ENCODE results near the gene GAK.

GAK gene

DNA sequence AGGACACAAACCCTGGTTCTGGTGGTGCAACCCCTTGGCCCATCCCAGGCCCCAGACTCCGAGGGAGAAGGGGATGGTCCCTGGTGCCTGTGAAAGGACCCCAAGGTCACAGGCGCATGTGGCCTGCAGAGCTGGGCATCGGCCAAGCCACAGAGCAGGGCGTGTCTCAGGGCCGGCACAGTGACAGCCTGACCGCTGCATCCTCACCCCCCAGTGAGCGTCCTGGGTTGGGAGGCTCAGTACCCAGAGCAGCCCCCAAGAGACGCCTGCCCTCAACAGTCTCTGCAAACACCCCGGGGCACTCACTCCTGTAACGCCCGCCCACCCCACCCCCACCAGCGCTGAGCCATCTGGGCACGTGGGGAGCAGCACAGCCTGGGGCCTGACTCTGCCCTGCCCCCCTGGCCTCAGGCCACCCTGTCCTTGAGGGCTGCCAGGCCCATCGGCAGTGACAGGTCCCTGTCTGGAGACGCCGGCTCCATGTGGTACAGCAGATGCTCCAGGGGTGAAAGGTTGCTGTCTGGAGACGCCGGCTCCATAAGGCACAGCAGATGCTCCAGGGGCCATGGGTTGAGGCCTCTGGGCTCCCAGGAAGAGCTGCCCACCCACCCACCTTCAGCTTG, 81.7 kb downstream of the GAK start:
- TF ChIP-seq ZNF274 (IDR thresholded peaks at IDR 0.05; ENCODE audit: low read depth, low read length): no peak

DNA sequence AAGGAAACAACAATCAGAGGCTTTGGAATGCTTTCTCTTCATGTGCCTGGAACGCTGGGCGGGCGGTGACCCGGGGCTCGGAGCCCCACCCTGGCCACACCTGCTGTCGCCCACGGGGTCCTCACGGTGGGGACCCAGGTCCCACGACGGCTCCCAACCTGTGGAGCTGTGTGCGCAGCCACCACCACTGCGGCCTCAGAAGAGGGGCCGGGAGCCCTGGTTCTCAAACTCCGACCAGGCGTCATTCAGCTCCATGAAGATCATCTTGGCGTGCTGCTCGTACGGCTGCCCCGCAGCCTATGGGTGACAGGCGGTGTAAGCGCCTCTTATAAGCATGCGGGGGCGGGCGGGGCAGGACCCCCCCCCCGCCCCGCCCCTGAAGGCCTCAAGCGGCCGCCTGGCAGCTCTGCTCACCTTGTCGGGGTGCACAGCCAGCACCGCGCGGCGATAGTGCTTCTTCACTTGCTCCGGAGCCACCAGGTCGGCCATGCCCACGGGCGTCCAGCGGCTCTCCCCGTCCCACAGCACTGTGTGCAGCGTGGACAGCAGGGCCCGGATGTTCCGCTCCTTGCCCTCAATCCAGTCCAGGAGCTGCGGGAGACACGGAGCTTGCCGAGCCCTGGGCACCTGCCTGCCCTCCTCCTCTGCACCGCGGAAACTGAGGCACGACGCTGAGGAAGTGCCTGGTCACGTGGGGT, 82.5 kb downstream of the GAK start:
- TF ChIP-seq ZNF274 (IDR thresholded peaks at IDR 0.05; ENCODE audit: low read depth, low read length): no peak
- H3K4me3 ChIP-seq (ENCODE audit: low read length): no peak overlapping the region

More for the DNA sequence above, 81.7 kb downstream of the GAK start:
- H3K4me3 ChIP-seq (ENCODE audit: low read length): no peak overlapping the region

DNA sequence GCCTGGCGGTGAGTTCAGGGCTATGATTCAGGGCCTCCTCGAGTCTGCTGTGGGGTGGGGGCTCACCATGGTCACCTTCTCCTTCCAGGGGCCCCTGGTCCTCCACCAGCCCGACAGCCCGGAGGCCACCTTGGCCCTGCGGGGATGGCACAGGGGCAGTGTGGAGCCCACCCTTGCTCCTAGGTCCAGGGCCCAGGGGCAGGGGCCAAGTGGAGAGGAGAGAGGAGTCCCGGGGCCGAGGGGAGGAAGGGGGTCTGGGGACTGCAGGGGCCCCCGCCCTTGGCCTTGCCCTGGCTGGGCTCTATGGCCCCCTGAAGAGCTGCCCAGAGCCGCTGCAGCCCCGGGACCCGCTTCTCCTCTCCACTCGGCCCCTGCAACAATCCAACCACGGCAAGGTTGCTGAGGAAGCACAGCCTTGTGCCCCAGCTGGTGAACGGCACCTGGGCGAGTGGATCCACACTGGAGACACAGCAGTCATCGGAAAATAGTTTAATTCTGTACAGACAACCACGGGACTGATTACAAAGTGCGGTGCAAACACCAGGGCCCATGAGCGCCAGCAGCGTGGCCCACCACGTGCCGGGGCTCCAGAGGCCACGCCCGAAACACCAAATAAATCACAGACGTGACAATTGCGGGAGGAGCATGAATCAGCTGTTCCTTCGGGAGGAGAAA, 83.2 kb downstream of the GAK start:
- H3K4me3 ChIP-seq (ENCODE audit: low read length): no peak overlapping the region
- TF ChIP-seq ZNF274 (IDR thresholded peaks at IDR 0.05; ENCODE audit: low read depth, low read length): no peak

DNA sequence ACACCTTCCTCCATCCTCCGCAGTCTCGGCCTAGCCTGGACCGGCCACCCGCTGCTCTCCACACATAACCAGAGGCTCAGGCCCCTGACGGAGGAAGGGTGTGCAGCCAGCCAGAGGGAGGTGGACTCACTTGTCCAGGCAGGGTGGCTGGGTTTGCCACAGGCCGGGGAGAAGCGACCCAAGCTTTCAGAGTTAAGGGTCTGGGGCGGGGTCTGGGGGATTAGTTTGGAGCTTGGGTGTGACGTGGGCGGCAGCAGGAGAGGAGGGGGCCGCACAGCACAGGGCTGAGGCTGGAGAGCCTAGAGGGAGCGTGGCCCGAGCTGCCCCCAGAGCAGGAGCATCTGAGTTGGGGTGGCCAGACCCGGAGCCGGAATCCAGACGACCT, 83.8 kb downstream of the GAK start:
- TF ChIP-seq ZNF274 (IDR thresholded peaks at IDR 0.05; ENCODE audit: low read depth, low read length): no peak
- H3K4me3 ChIP-seq (ENCODE audit: low read length): no peak overlapping the region

DNA sequence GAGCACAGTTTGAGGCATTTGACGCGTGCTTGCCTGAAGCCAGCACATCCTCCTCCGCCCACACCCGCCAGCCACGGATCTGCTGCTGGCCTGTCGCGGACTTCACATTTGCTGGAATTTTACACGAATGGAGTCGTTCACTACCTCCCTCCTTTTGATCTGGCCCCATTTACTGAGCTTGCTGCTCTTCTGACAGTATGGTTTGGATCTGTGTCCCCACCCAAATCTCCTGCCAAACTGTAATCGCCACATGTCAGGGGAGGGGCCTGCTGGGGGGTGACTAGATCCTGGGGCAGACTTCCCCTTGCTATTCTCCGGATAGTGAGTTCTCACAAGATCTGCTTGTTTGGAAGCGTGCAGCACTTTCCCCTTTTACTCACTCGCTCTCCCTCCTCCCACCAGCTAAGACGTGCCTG, 86.3 kb downstream of the GAK start:
- no peak overlapping the region for H3K4me3 ChIP-seq (ENCODE audit: low read length)
- TF ChIP-seq ZNF274 (IDR thresholded peaks at IDR 0.05; ENCODE audit: low read depth, low read length): no peak

DNA sequence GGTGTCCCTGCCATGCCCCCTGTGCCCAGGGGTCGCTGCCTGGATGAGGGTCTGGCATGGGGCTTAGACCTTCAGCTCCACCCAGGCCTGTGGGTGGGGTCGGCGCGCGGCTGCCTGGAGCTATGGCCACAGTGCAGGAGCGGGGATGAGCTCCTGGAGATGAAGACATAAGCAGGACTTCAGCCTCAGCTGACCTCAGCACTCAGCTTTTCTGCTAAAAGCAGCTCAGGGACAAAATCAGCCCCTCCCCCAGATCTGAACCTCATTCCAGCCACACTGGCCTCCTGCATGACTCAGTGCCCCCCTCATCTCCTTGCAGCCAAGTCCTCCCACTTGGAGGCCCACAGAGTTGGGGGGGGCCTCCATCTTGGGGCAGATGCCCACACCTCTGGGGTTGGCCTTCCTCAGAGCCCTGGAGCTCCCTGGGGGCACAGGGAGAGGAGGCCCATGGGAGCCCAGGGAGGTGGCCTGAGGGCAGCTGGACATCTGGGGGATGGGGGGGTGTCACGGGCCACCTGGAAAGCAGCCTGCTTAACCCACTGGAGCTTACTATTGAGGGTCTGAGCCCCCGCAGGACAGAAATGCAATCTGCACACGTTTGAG, 86.8 kb downstream of the GAK start:
- TF ChIP-seq ZNF274 (IDR thresholded peaks at IDR 0.05; ENCODE audit: low read depth, low read length): no peak
- H3K4me3 ChIP-seq (ENCODE audit: low read length): no peak overlapping the region

DNA sequence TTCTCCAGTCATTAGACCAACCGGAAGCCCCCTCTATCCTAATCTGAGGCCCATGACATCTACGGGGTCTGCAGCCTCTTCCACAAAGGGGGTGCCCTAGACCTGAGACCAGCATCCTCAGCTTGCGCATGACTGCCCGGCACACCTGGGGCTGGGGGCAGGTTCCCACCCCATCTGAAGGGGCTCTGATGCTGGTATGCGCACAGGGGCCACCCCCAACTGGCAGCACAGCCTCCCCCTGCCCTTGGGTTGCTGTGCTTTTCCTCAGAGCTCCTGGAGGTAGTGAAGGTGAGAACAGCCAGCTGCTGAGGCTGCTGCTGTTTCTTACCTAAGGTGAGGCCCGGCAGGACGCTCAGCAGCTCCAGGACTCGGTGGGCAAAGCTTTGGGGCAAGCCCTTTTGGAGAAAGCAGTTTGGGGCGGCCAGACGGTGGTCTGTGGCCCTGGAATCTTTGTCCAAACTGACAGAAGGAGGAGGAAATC, 87.3 kb downstream of the GAK start:
- no peak overlapping the region for H3K4me3 ChIP-seq (ENCODE audit: low read length)
- TF ChIP-seq ZNF274 (IDR thresholded peaks at IDR 0.05; ENCODE audit: low read depth, low read length): no peak

DNA sequence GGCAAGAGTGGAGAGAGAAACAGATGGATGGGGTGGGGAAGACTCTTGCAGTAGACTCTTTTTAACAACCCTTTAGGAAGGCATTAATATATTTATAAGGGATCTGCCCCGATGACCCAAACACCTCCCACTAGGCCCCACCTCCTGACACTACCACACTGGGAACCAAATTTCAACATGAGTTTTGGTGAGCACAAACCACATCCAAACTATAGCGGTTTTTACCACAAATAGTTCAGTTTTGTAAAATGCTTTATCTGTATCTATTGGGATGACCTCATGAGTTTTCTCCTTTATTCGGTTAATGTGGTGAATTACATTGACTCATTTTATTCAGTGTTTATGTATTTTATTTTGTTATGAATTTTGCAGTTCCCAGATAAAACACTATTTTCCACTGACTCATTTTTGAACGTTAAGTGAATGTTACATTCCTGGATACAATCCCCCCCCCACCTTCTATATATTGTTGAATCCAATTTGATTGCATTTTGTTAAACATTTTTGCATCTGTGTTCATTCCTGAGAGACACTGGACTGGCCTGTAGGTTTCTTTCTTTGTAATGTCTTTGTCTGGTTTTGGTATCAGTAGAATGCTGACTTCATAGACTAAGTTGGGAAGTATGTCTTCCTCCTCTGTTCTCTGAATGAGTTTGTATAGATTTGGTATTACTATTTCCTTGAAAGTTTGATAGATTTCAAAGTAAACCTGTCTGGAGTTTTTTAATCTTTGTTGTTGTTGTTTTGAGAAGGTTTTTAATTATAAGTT, 92.3 kb downstream of the GAK start:
- H3K4me3 ChIP-seq (ENCODE audit: low read length): no peak overlapping the region
- no peak for TF ChIP-seq ZNF274 (IDR thresholded peaks at IDR 0.05; ENCODE audit: low read depth, low read length)

DNA sequence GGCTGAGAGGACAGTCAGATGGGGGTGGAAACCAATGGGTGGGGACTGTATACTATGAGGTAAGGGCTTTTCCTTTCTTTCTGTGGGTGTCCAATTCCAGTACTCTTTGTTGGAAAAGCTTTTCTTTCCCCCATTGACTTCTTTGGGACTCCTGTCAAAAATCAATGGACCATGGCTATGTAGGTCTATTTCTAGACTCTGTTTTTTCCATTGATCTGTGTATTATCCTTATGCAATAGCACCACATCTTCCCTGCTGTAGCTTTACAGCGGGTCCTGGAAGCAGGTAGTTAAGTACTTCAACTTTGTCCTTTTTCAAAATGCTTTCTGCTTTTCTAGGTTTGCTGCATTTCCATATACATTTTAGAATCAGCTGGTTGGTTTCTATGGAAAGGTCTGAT, 94.3 kb downstream of the GAK start:
- no peak for TF ChIP-seq ZNF274 (IDR thresholded peaks at IDR 0.05; ENCODE audit: low read depth, low read length)
- H3K4me3 ChIP-seq (ENCODE audit: low read length): no peak overlapping the region

DNA sequence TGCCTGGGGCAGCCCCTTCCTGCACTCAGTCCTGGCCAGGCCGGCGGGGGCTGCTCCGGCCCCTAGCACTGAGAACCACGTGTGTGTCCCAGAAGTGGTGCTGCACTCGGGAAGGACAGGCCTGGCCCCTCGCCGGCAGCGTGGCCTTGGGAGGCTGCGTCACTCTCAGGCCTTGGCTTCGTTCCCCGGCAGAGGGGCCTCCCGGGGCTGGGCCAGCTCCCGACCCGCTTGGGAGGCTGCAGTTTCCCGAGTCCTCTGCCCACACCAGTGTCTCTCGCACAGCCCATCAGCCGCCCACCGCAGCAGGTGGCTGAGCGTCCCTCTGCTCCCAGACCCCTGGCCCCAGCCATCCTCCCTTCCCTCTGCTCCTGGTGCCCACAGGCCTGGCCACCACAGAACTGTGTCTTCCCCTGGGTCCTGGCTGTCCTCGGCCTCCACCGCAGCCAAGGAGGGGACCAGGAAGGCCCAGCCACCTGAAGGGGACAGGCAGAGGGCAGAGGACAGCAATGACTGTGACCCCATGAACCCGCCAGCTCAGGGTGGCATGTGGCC, 95.3 kb downstream of the GAK start:
- no peak overlapping the region for H3K4me3 ChIP-seq (ENCODE audit: low read length)
- no peak for TF ChIP-seq ZNF274 (IDR thresholded peaks at IDR 0.05; ENCODE audit: low read depth, low read length)

DNA sequence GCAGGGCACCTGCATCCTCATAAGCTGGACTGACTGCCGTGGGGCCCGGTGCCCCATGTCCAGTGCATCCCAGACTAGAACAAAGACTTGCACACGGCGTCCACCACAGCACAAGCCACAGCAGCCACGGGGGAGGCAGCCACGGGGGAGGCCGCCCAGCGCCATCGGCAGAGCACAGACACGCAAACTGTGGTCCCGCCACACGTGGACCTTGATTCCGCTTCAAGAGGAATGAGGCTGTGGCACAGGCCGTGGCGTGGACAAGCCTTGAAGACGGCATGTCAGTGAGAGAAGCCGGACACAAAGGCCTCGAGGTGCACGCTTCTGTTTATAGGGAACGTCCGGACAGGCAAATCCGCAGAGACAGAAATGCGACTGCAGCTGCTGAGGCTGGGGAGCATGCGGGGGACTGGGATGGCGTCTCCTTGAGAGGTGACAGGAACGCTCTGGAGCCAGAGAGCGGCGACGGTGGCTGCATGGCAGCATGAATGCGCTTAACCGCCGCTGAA, 96.1 kb downstream of the GAK start:
- no peak for TF ChIP-seq ZNF274 (IDR thresholded peaks at IDR 0.05; ENCODE audit: low read depth, low read length)
- no peak overlapping the region for H3K4me3 ChIP-seq (ENCODE audit: low read length)

DNA sequence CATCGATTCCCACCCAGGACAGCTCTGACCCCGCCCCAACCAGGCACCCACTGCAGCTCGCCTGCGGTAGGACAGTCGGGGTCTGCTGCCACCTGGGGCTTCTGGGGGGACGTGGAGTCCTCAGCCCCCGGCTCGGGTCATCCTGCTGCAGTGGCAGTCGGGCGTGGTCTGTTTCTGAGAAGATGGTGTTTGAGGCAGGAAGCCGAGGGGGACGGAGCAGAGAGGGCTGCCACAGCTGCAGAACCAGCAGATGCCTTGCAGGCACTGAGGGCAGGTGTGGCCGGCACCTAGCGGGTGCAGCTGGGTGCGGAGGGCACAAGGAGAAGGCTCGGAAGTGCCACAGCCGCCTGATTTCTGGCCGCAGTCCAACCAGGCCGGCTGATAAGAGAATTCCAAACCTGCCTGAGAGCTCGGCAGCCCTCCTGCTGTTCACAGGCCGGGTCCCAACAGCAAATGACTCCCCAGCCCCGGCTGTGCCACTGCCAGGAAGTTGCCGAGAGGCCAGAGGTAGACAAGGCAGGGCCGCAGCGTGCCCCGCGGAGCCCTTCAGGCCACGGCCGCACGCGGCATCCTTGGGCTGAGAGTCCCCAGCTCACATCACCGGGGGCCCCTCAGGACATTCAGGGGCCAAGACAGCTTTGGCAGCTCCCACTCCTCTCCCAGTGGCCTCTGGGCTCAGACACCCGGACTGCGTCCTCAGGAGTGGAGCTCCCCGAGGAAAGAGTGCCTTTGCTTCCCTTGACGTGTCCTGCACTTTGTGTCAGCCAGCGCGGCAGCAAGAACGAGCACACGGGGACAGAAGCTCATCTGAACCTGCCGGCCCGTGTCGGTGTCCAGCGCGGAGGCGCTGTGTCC, 96.7 kb downstream of the GAK start:
- TF ChIP-seq ZNF274 (IDR thresholded peaks at IDR 0.05; ENCODE audit: low read depth, low read length): no peak
- H3K4me3 ChIP-seq (ENCODE audit: low read length): no peak overlapping the region
